Fibroblast of villous mesenchyme (primary cell): ENCODE results near the gene RSRC1. TPM values are rescaled to one million over a fixed set of nuclear protein-coding genes. Genes with fewer than 3 reads are reported as not detected.

Experiments
- DNase-seq: peaks from one replicate; pipeline ENCODE4 v3.0.0-alpha.2; 2010; ENCODE audit warnings: low read depth
- H3K4me3 ChIP-seq: 2 replicates; pipeline ENCODE4 v1.5.1; 2011; ENCODE audit warnings: low read depth, mild to moderate bottlenecking, low read length
- total RNA-seq: library from RNA; depleted of rRNA; stranded (reverse); fragments of >200 nt; gene quantifications from 2 replicates; pipeline ENCODE4 v1.2.3, GENCODE V29; 2012
- TF ChIP-seq, protein P1 (sequence below): IDR thresholded peaks from 2 replicates; pipeline ENCODE4 v1.5.1; 2012; ENCODE audit warnings: low read depth, mild to moderate bottlenecking, low read length; ENCODE audit not compliant: insufficient read depth

RSRC1 gene
- total RNA-seq, 1 donor, result 43.6 TPM

DNA sequence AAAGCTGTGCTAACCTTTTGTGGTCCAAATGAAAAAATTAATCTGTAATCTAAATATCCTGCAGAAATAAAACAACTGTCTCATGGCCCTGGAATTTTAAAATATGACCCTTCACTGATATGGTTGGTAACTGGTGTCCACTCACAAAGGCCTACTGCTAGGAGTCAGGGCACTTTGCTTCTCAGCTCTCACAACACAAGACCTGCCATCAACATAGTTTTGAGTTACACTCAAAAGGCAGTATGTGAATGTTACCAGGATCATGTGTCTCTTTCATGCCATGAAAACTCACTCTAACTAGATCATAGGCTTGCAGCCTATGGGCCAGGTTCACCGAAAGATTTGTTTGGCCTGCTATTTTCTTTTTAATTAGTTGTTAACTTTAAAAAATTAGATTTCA is 451.1 kb downstream of the RSRC1 start:
- no peak for DNase-seq
- H3K4me3 ChIP-seq, result no peak overlapping the region
- TF ChIP-seq, protein P1, sequence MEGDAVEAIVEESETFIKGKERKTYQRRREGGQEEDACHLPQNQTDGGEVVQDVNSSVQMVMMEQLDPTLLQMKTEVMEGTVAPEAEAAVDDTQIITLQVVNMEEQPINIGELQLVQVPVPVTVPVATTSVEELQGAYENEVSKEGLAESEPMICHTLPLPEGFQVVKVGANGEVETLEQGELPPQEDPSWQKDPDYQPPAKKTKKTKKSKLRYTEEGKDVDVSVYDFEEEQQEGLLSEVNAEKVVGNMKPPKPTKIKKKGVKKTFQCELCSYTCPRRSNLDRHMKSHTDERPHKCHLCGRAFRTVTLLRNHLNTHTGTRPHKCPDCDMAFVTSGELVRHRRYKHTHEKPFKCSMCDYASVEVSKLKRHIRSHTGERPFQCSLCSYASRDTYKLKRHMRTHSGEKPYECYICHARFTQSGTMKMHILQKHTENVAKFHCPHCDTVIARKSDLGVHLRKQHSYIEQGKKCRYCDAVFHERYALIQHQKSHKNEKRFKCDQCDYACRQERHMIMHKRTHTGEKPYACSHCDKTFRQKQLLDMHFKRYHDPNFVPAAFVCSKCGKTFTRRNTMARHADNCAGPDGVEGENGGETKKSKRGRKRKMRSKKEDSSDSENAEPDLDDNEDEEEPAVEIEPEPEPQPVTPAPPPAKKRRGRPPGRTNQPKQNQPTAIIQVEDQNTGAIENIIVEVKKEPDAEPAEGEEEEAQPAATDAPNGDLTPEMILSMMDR, result no peak

DNA sequence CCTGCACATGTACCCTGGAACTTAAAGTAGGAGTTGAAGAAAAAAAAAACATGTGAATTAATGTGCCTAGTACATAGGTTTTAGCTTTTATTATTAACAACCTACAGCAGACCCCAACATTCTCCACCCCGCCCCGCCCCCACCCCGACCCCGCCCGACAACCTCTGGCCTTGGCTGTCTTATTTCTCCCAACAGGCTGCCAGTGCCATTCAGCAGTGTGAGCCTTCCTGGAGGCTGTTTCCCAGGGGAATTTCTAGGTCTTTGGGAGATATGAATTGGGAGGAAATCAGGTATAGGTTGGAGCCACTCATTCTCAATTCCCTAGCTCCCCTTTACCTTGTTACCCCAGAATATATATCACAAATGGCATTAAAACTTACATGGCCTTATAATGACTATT is 452.8 kb downstream of the RSRC1 start:
- H3K4me3 ChIP-seq, result no peak overlapping the region
- DNase-seq, result no peak
- TF ChIP-seq, protein P1, result no peak

GRCh38 chr3:158563076-158563475 is 453.2 kb downstream of the RSRC1 start:
- no peak overlapping the region for H3K4me3 ChIP-seq
- TF ChIP-seq, protein P1, result no peak
- no peak for DNase-seq

- no peak for DNase-seq
- TF ChIP-seq, protein P1, result no peak
- H3K4me3 ChIP-seq, result no peak overlapping the region
These were observed 455.2 kb downstream of the RSRC1 start for GRCh38 chr3:158565076-158565475.

DNA sequence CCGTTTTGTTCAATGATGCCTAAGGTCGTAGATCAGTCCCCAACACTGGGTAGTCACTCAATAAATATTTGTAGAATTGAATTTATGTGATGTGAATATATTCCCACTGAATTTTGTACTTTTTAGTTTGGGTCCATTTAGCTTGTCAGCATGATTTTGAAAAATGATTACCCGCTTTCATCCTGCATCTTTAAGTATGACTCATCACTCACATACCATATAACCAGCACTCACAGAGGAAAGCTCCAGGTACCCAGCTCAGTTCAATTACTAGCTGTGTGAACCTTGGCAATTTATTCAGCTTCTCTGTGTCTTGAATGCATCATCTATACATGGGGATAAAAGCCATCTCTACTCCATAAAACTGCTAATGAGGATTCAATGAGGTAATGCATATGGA is 458.9 kb downstream of the RSRC1 start:
- H3K4me3 ChIP-seq, result no peak overlapping the region
- DNase-seq, result no peak
- TF ChIP-seq, protein P1, result no peak

- TF ChIP-seq, protein P1, result no peak
- no peak for DNase-seq
- no peak overlapping the region for H3K4me3 ChIP-seq
These were observed 459.9 kb downstream of the RSRC1 start for GRCh38 chr3:158569794-158570193.

DNA sequence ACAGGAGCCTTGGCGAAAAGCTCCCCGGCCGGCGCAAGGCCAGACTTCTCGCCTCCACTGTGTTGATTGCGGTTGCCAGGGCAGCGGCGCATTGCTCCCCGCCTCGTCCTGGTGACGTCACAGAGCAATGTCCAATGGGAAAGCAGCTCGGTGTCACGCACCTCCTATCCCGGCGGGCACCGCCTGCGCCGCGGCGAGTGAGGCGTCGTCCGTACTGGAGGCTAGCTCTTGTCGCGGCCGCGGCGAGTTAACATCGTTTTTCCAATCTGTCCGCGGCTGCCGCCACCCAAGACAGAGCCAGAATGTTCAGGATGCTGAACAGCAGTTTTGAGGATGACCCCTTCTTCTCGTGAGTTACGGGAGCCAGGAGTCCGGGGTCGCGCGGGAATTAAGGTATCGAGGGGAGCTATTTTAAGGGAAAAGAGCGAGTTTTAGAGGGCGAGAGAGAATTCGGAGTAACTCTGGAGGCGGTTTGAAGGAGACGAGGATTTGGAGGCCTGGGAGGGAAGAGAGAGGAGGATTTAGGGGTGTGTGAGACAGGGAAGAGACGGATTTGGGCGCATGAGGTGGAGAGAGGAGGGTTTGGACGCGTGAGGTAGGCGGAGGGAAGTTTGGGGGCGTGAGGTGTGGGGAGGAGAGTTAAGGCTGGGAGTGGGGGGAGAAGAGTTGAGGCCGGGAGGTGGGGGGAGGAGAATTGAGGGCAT is 461.3 kb downstream of the RSRC1 start, which contains the start of gene MLF1:
Gene MLF1, plus strand, starts transcription at position 196 of the 704 bp plus-strand sequence. Its CDS starts 107 bp downstream, at position 303.
- TF ChIP-seq, protein P1, result no peak
- peak; percentile 95 for DNase-seq
- peak within 1 kb of the TSS; percentile 72 for H3K4me3 ChIP-seq
